Endothelial cell of umbilical vein (primary cell): ENCODE measurements around the gene STAB2. TPM values are rescaled to one million over a fixed set of nuclear protein-coding genes. Genes with fewer than 3 reads are reported as not detected.

Experiments used
- BruUV-seq: library from RNA; stranded (reverse); fragments of 400-500 nt; replicated peaks from 2 replicates; lab custom pipeline; 2021; lab: Mats Ljungman, UMichigan
- CTCF ChIA-PET: fragments of 300-600, 350-600 bp; sonication (Branson Sonifier 250); formaldehyde crosslinking; loops from one replicate; lab custom pipeline; 2021; ENCODE audit warnings: antibody characterized with exemption, inconsistent platforms; lab: Charles Lee
- POLR2A ChIA-PET: fragments of 300-600, 350-600 bp; sonication (Branson Sonifier 250); formaldehyde crosslinking; loops from one replicate; lab custom pipeline; 2021; ENCODE audit warnings: antibody characterized with exemption, inconsistent platforms; lab: Charles Lee
- DNase-seq: peaks from one replicate; pipeline ENCODE4 v3.0.0-alpha.2; 2011; ENCODE audit warnings: low read depth, low spot score
- FAIRE-seq: peaks from 2 replicates; lab custom pipeline; 2011; peaks lifted over from hg19 to GRCh38; lab: Jason Lieb, UNC
- H2AFZ ChIP-seq: 2 replicates; pipeline ENCODE4 v1.6.0; 2012; ENCODE audit warnings: low read depth, low read length, control low read depth, inconsistent platforms
- H3K27ac ChIP-seq: 2 replicates; pipeline ENCODE4 v1.5.1; 2011; ENCODE audit warnings: low read depth, mild to moderate bottlenecking, control low read depth, low read length, moderate library complexity; ENCODE audit not compliant: insufficient read depth
- H3K27me3 ChIP-seq, 2 experiments: 2 replicates each; pipeline versions ENCODE4 v1.6.0 to v1.6.1; 2011; ENCODE audit warnings: low read length in 2 of 2, mixed read lengths in 1 of 2; ENCODE audit not compliant: control insufficient read depth in 2 of 2, insufficient read depth in 2 of 2
- H3K36me3 ChIP-seq, 2 experiments: 2 replicates in 1 of 2; 3 replicates in 1 of 2; pipeline ENCODE4 v1.5.1; 2011; ENCODE audit warnings: low read length in 2 of 2, mild to moderate bottlenecking in 1 of 2, moderate library complexity in 1 of 2; ENCODE audit not compliant: control insufficient read depth in 2 of 2, insufficient read depth in 2 of 2; ENCODE audit errors: extremely low read depth in 1 of 2
- H3K4me1 ChIP-seq: 3 replicates; pipeline ENCODE4 v1.5.1; 2011; ENCODE audit warnings: mild to moderate bottlenecking, low read length; ENCODE audit not compliant: control insufficient read depth, insufficient read depth; ENCODE audit errors: extremely low read depth
- H3K4me2 ChIP-seq: 2 replicates; pipeline ENCODE4 v1.6.1; 2011; ENCODE audit warnings: low read length, control low read depth, mixed read lengths; ENCODE audit not compliant: insufficient read depth
- H3K4me3 ChIP-seq, 3 experiments: fragments of 200-600 bp in 1 of 3; sonication (generic), shearing (Covaris generic) in 1 of 3; replicated peaks in 1 of 3; 2 replicates each; pipeline ENCODE4 v1.5.1; 2011 to 2016; ENCODE audit warnings: control low read depth in 3 of 3, low read length in 3 of 3, mild to moderate bottlenecking in 2 of 3, inconsistent platforms in 1 of 3, low read depth in 1 of 3, moderate library complexity in 1 of 3; ENCODE audit not compliant: insufficient read depth in 1 of 3
- H3K79me2 ChIP-seq: 2 replicates; pipeline ENCODE4 v1.6.0; 2012; ENCODE audit warnings: low read length, inconsistent platforms; ENCODE audit not compliant: control insufficient read depth, insufficient read depth
- H3K9ac ChIP-seq: replicated peaks from 2 replicates; pipeline ENCODE3; 2011; ENCODE audit warnings: low read length, control low read depth; ENCODE audit not compliant: insufficient read depth; ENCODE audit errors: extremely low read depth
- H3K9me1 ChIP-seq: replicated peaks from 3 replicates; pipeline ENCODE4 v1.6.0; 2011; ENCODE audit warnings: mild to moderate bottlenecking, low read length; ENCODE audit not compliant: control insufficient read depth, insufficient read depth; ENCODE audit errors: extremely low read depth
- H3K9me3 ChIP-seq: replicated peaks from 2 replicates; pipeline ENCODE4 v1.5.1; 2012; ENCODE audit warnings: low read length, inconsistent platforms; ENCODE audit not compliant: control insufficient read depth, insufficient read depth
- H4K20me1 ChIP-seq: replicated peaks from 2 replicates; pipeline ENCODE3; 2011; ENCODE audit warnings: mild to moderate bottlenecking, low read length; ENCODE audit not compliant: control insufficient read depth, insufficient read depth; ENCODE audit errors: extremely low read depth
- EZH2 ChIP-seq: IDR thresholded peaks from 2 replicates; pipeline ENCODE4 v1.6.1; 2012; ENCODE audit warnings: borderline replicate concordance, low read depth, mild to moderate bottlenecking, moderate library complexity, low read length, inconsistent platforms; ENCODE audit not compliant: severe bottlenecking
- FOS ChIP-seq: IDR thresholded peaks from 2 replicates; pipeline ENCODE4 v1.6.1; 2011; ENCODE audit warnings: mild to moderate bottlenecking, low read length, moderate library complexity, borderline replicate concordance; ENCODE audit not compliant: insufficient read depth
- GATA2 ChIP-seq: IDR thresholded peaks from 2 replicates; pipeline ENCODE4 v1.7.0; 2011; ENCODE audit warnings: low read depth, mild to moderate bottlenecking, moderate library complexity, mixed read lengths, low read length; ENCODE audit not compliant: insufficient read length, insufficient read depth
- JUN ChIP-seq: IDR thresholded peaks from 2 replicates; pipeline ENCODE4 v1.6.1; 2011; ENCODE audit warnings: borderline replicate concordance, low read depth; ENCODE audit not compliant: insufficient read length, insufficient read depth
- MYC ChIP-seq: IDR thresholded peaks from one replicate; pipeline ENCODE4 v1.6.1; 2011; ENCODE audit warnings: mild to moderate bottlenecking, low read depth, low read length
- POLR2A ChIP-seq: IDR thresholded peaks from 2 replicates; pipeline ENCODE4 v1.6.1; 2012; ENCODE audit warnings: low read depth, mild to moderate bottlenecking, control low read depth, low read length
- POLR2AphosphoS5 ChIP-seq: IDR thresholded peaks from 2 replicates; pipeline ENCODE4 v1.6.1; 2012; ENCODE audit warnings: low read depth, mild to moderate bottlenecking, control low read depth, low read length, moderate library complexity; ENCODE audit not compliant: insufficient read depth
- dilution Hi-C: fragments of 300-500 bp; cut with MboI; formaldehyde crosslinking; loops from one replicate; pipeline ENCODE4 v1.15.0; 2019; ENCODE audit warnings: low sequenced_read_pairs; ENCODE audit not compliant: extremely low pct_ligation_motif_present
- intact Hi-C: fragments of 100-400 bp; cut with micrococcal nuclease; formaldehyde crosslinking; loops from one replicate; pipeline ENCODE4 v1.10.0; 2022
- polyA plus RNA-seq, 4 experiments: library from polyadenylated mRNA; depleted of rRNA in 3 of 4; stranded (reverse) in 3 of 4; unstranded in 1 of 4; fragments of >200 nt; gene quantifications; 2 replicates each; pipeline versions ENCODE4 v1.2.1 to v1.2.3, GENCODE V29; 2011 to 2012; ENCODE audit warnings: missing spikeins in 1 of 4
- total RNA-seq: library from RNA; stranded (reverse); gene quantifications from 2 replicates; pipeline ENCODE4 v1.2.3, GENCODE V29; 2021
- TF ChIP-seq, protein P1 (sequence below), 2 donors: IDR thresholded peaks; 1 replicate in 1 of 2; 2 replicates in 1 of 2; pipeline ENCODE4 v1.5.1; 2011; ENCODE audit warnings: low read length in 2 of 2, mild to moderate bottlenecking in 2 of 2, moderate library complexity in 2 of 2, control low read depth in 1 of 2, inconsistent platforms in 1 of 2, low read depth in 1 of 2; ENCODE audit not compliant: insufficient read depth in 1 of 2; ENCODE audit errors: extremely low read depth in 1 of 2
- TF ChIP-seq, protein P2 (sequence below): IDR thresholded peaks from 2 replicates; pipeline ENCODE4 v1.6.1; 2011; ENCODE audit not compliant: insufficient read depth, insufficient read length

STAB2 gene
- total and polyA plus RNA-seq, 2 donors (not counting 3 experiments of a cell fraction or from before 2014, with no cell fraction given) = 0.01 TPM; not detected in 1

DNA sequence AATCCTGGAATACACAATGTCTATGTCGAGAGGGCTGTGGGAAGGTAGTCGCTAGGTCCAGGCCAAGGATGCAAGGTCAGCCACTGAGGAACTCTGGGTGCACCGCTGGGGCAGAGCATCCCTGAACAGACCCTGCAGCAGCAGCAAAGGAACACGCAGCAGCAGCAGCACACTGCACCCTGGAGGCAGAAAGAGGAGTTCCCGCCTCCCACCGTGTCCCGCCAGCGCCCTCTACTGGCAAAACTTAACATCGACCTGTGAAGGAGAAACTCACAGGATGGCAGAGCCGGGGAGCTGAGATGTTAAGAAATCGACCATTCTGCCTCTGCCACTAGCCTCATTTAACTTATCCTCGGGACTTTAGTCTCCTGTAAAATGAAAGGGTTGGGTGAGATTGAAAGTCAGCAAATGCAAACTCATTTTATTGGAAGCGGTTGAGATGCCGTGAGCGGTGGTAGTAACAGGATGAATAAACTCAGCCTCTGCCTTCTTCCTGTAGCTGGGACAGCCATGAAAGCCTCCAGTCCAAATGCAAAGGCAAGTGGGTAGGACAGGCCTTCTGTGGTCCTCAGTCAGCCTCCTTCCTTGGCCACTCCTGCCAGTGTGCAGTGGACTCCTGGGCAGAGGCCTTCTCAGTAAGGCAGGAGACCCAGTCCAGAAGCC is 45.6 kb downstream of the STAB2 start:
- Histone ChIP-seq H3K27ac (no peak overlapping the region), H3K4me3 (no peak overlapping the region), H4K20me1 (no peaks in the 10 kb centered on the region), H3K9ac (no peak overlapping the region), H2AFZ (no peak overlapping the region), H3K36me3 (no peaks in the 10 kb centered on the region), H3K9me3 (no peaks in the 10 kb centered on the region), H3K9me1 (no peaks in the 10 kb centered on the region), H3K27me3 (no peaks in the 10 kb centered on the region), H3K79me2 (no peaks in the 10 kb centered on the region), H3K4me1 (peaks cover 3% of the 10 kb centered on the region), H3K4me2 (no peak overlapping the region)
- ChIA-PET CTCF (interaction anchor here (0.6 to 6.0 kb wide), 33 partner anchors 9 to 1741 kb away, joined by 3 to 107 read pairs (median 4); partner anchors contain the start of genes HSP90B1 and STAB2), POLR2A (no interaction called here)
- DNase-seq = peak; percentile 64
- TF ChIP-seq POLR2A = no peak
- TF ChIP-seq, protein P1, sequence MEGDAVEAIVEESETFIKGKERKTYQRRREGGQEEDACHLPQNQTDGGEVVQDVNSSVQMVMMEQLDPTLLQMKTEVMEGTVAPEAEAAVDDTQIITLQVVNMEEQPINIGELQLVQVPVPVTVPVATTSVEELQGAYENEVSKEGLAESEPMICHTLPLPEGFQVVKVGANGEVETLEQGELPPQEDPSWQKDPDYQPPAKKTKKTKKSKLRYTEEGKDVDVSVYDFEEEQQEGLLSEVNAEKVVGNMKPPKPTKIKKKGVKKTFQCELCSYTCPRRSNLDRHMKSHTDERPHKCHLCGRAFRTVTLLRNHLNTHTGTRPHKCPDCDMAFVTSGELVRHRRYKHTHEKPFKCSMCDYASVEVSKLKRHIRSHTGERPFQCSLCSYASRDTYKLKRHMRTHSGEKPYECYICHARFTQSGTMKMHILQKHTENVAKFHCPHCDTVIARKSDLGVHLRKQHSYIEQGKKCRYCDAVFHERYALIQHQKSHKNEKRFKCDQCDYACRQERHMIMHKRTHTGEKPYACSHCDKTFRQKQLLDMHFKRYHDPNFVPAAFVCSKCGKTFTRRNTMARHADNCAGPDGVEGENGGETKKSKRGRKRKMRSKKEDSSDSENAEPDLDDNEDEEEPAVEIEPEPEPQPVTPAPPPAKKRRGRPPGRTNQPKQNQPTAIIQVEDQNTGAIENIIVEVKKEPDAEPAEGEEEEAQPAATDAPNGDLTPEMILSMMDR (IDR thresholded peaks at IDR 0.05; ENCODE audit: extremely low read depth in 1 of 2, insufficient read depth in 1 of 2, low read depth in 1 of 2, low read length in 2 of 2) = peak; percentile 98 to 100
- dilution Hi-C loops (no loop called here), intact Hi-C loops (loop anchor here (1.0 to 2.0 kb wide), 3 partner anchors 46 to 684 kb away; partner anchors contain the start of gene STAB2)
- BruUV-seq = no TSS peak
- FAIRE-seq = peak; percentile 72

DNA sequence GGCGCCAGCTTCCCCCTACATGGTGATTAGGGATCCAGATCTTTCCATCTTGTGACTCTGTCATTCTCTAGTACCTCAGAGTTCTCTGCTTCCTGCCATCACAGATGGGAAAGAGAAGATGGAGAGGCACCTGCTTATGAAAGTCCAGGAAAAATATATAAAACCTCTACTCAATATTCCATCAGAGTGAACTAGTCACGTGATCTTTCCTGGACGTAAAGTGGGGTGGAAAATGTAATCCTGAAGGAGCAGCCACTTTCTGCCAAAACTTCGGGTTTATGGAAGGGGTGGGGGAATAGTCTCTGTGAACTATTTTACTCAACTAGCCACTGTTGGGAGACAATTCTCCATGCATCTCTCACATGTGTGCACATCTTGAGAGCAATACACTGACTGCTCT is 47.7 kb downstream of the STAB2 start:
- intact Hi-C loops = no loop called here
- H3K27ac ChIP-seq = no peak overlapping the region

More for the DNA sequence above, 47.7 kb downstream of the STAB2 start:
- no peak overlapping the region for H3K4me2 ChIP-seq
- peaks cover 0 to 2% of the 10 kb centered on the region in 2 experiments for H3K27me3 ChIP-seq
- FAIRE-seq (no peak), DNase-seq (no peak)
- no peaks in the 10 kb centered on the region for H4K20me1 ChIP-seq
- no peaks in the 10 kb centered on the region for H3K9me3 ChIP-seq
- H3K36me3 ChIP-seq = no peaks in the 10 kb centered on the region
- no peaks in the 10 kb centered on the region for H3K9me1 ChIP-seq
- no peaks in the 10 kb centered on the region for H3K79me2 ChIP-seq
- H2AFZ ChIP-seq = no peak overlapping the region
- no peak overlapping the region for H3K9ac ChIP-seq
- dilution Hi-C loops = no loop called here
- H3K4me1 ChIP-seq = no peaks in the 10 kb centered on the region
- no peak for TF ChIP-seq MYC
- TF ChIP-seq FOS = no peak
- no peak for TF ChIP-seq POLR2A
- no peak for TF ChIP-seq POLR2AphosphoS5
- no peak for TF ChIP-seq EZH2
- TF ChIP-seq, protein P1 (IDR thresholded peaks at IDR 0.05; ENCODE audit: extremely low read depth in 1 of 2, insufficient read depth in 1 of 2, low read depth in 1 of 2, low read length in 2 of 2) = no peak
- TF ChIP-seq, protein P2, sequence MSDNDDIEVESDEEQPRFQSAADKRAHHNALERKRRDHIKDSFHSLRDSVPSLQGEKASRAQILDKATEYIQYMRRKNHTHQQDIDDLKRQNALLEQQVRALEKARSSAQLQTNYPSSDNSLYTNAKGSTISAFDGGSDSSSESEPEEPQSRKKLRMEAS = no peak
- TF ChIP-seq JUN = no peak
- TF ChIP-seq GATA2 = no peak
- BruUV-seq = no TSS peak
- ChIA-PET CTCF (interaction anchor here (6.0 kb wide), 1 partner anchor 62 kb away, joined by 107 read pairs; no protein-coding TSS in a partner anchor), POLR2A (no interaction called here)
- no peak overlapping the region for H3K4me3 ChIP-seq
